Endometrial microvascular endothelial cells (primary cell): ENCODE data around the gene FAM120A. TPM values are rescaled to one million over a fixed set of nuclear protein-coding genes. Genes with fewer than 3 reads are reported as not detected.

Experiments used
- in situ Hi-C: cut with HindIII; loops from 2 replicates; pipeline ENCODE4 v1.10.0; 2017; ENCODE audit warnings: low sequenced_read_pairs, low pct_unique_long_range_greater_than_20kb; ENCODE audit errors: inconsistent ontology term
- total RNA-seq: library from RNA; depleted of rRNA; stranded (reverse); fragments of >200 nt; gene quantifications from one replicate; pipeline ENCODE4 v1.2.3, GENCODE V29; 2015; ENCODE audit errors: inconsistent ontology term

FAM120A gene, protein sequence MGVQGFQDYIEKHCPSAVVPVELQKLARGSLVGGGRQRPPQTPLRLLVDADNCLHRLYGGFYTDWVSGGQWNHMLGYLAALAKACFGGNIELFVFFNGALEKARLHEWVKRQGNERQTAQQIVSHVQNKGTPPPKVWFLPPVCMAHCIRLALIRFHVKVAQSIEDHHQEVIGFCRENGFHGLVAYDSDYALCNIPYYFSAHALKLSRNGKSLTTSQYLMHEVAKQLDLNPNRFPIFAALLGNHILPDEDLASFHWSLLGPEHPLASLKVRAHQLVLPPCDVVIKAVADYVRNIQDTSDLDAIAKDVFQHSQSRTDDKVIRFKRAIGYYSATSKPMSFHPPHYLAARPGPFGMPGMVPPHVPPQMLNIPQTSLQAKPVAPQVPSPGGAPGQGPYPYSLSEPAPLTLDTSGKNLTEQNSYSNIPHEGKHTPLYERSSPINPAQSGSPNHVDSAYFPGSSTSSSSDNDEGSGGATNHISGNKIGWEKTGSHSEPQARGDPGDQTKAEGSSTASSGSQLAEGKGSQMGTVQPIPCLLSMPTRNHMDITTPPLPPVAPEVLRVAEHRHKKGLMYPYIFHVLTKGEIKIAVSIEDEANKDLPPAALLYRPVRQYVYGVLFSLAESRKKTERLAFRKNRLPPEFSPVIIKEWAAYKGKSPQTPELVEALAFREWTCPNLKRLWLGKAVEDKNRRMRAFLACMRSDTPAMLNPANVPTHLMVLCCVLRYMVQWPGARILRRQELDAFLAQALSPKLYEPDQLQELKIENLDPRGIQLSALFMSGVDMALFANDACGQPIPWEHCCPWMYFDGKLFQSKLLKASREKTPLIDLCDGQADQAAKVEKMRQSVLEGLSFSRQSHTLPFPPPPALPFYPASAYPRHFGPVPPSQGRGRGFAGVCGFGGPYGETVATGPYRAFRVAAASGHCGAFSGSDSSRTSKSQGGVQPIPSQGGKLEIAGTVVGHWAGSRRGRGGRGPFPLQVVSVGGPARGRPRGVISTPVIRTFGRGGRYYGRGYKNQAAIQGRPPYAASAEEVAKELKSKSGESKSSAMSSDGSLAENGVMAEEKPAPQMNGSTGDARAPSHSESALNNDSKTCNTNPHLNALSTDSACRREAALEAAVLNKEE
- total RNA-seq, result 114 TPM

GRCh38 chr9:93450945-93451815 lies at the start of gene FAM120A:
Gene FAM120A, plus strand, starts transcription at chr9:93451685. Its CDS starts 231 bp downstream, at chr9:93451916.
- in situ Hi-C loops, result no loop called here

DNA sequence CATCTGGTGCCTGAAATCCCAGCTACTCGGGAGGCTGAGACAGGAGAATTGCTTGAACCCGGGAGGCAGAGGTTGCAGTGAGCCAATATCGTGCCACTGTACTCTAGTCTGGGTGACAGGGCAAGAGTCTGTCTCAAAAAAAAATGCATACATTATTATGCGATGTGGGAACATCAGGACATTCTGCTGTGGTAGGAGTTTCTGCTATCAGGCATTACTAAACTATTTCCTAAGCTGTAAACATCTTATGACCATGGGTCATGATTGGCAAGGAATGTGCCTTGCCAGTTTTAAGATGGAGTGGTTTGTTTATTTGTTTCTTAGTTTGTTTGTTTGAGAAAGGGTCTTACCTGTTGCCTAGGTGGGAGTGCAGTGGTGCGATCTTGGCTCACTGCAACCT lies 45.1 kb upstream of the FAM120A start:
- in situ Hi-C loops, result no loop called here

DNA sequence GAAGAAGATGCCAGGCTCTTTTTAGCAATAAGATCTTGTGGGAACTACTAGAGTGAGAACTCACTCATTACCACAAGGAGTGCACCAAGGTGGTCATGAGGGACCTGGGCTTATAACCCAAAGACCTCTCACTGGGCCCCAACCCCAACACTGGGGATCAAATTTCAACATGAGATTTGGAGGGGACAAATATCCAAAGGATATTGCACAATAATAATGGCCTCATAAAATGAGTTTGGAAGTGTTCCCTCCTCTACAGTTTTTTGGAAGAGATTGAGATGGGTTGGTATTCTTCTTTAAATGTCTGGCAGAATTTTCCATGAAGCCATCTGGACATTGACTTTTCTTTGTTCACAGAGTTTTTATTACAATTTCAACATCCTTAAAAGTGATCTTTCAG lies 38.0 kb upstream of the FAM120A start:
- in situ Hi-C loops, result no loop called here

GRCh38 chr9:93415176-93415690 lies 36.3 kb upstream of the FAM120A start:
- in situ Hi-C loops, result no loop called here

DNA sequence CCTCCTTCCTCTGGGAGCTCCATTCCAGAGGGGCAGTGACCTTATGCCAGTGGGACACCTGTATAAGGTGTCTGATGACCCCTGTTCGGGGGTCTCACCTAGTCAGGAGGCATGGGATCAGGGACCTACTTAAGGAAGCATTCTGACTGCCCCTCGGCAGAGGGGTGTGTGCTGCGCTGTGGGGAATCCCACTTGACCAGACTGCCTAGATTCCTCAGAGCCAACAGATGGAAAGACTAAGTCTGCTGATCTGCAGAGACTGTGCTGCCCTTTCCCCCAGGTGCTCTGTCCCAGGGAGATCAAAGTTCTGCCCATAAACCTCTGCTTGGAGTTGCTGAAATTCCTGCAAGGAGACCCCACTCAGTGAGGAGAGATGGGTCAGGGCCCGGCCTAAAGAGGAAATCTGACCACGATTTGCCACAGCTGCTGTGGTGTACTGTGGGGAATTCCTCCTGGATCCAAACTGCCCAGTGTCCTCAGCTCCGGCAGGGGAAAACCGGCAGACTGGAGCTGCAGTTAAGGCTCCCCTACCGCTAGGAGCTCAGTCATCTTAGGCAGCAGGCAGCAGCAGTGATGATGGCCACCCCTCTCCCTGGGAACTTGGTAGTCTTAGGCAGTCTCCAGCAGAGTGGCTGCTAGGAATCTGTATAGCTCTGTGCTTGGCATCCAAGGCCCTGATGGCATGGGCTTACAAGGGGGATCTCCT lies 34.8 kb upstream of the FAM120A start:
- in situ Hi-C loops, result no loop called here

GRCh38 chr9:93417538-93417937 lies 33.9 kb upstream of the FAM120A start:
- in situ Hi-C loops, result no loop called here

GRCh38 chr9:93419023-93419422 lies 32.5 kb upstream of the FAM120A start:
- in situ Hi-C loops, result no loop called here

- in situ Hi-C loops, result no loop called here
Observed at GRCh38 chr9:93422977-93423616, 28.4 kb upstream of the FAM120A start.

- in situ Hi-C loops, result no loop called here
Observed at GRCh38 chr9:93427655-93428379, 23.7 kb upstream of the FAM120A start.

DNA sequence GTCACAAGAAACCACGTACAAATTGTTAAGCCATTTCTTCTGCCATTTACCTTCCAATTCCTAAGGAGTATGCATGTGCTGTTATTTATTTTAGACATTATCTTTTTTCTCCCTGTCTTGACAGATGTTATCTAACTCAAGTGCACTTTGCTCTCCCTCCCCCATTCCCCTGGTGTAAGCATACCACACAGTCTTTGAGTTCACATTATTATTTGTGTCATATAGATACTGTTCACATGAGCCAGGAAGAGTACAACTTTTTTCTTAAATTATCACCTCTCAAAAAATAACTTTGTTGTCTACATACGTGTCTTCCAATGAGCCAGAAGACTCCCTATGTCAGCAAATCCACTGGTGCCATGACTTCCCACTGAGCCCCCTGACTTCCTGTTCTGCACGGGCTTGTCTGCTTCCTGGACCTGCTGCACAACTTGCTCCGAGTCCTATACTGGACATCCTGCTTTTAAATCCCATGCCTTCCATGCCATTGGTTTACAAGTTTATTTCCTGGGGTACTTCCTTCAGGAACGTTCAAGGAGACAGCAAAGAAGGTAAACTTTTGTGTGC lies 19.9 kb upstream of the FAM120A start:
- in situ Hi-C loops, result no loop called here

- in situ Hi-C loops, result no loop called here
Observed at GRCh38 chr9:93432964-93433363, 18.5 kb upstream of the FAM120A start.

GRCh38 chr9:93434056-93434455 lies 17.4 kb upstream of the FAM120A start:
- in situ Hi-C loops, result no loop called here

DNA sequence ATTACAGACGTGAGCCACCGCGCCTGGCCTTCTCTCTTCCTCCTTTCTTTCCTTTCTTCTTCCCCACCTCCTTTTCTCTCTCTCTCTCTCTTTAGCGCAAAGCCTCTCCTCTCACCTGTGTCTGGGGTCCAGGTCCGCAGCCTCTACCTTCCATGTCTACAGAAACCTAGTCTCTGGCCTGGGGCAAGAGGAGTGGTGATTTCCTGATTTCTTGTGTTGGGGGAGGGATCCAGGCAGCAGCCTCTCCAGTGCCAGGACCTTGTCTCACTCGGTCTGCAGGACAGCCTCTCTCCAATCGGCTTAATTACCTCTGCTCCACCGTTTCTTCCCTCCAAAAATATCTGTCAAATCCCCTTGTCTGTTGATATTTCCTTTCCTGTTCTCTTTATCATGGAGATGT lies 16.1 kb upstream of the FAM120A start:
- in situ Hi-C loops, result no loop called here

DNA sequence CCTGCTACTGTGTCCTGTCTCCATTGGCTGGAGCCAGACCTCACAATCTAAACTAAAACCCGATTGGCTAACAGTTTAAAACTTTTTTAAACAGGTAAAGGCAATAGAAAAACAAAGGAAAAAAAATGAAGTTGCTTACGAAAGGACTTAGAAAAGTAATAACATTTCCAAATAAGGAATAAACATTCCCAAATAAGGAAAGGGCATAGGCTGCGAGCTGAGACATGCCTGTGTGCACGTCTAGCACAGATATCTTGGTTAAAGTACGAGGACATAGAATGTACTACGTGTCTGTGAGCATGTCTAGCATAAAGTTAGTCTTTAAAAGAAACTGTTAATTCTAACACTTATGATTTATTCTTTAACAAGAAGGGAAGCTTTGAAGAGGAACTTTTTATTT lies 15.3 kb upstream of the FAM120A start:
- in situ Hi-C loops, result no loop called here

GRCh38 chr9:93436655-93437407 lies 14.7 kb upstream of the FAM120A start:
- in situ Hi-C loops, result no loop called here

GRCh38 chr9:93437996-93438395 lies 13.5 kb upstream of the FAM120A start:
- in situ Hi-C loops, result no loop called here
